Rectal smooth muscle tissue (tissue), 1 donor: ENCODE measurements around the gene NAV2.

ENCODE experiments used
- H3K27ac ChIP-seq: one replicate; pipeline ENCODE4 v1.7.0; 2013; ENCODE audit warnings: low read depth, low read length, inconsistent platforms
- H3K27me3 ChIP-seq: one replicate; pipeline ENCODE4 v1.7.0; 2013; ENCODE audit warnings: low read length; ENCODE audit not compliant: control insufficient read depth, insufficient read depth
- H3K36me3 ChIP-seq: one replicate; pipeline ENCODE4 v1.7.0; 2013; ENCODE audit warnings: low read length; ENCODE audit not compliant: control insufficient read depth, insufficient read depth
- H3K4me1 ChIP-seq: one replicate; pipeline ENCODE4 v1.7.0; 2013; ENCODE audit warnings: low read length; ENCODE audit not compliant: control insufficient read depth, insufficient read depth
- H3K4me3 ChIP-seq: one replicate; pipeline ENCODE4 v1.7.0; 2013; ENCODE audit warnings: low read length
- H3K9ac ChIP-seq: one replicate; pipeline ENCODE4 v1.7.0; 2013; ENCODE audit warnings: low read length

NAV2 gene

GRCh38 chr11:19987331-19987801, 274.7 kb downstream of the NAV2 start:
- H3K36me3 ChIP-seq = peaks cover 3% of the 10 kb centered on the region
- no peaks in the 10 kb centered on the region for H3K27me3 ChIP-seq
- H3K4me1 ChIP-seq = peaks cover 29% of the 10 kb centered on the region
- no peak overlapping the region for H3K9ac ChIP-seq
- no peak overlapping the region for H3K4me3 ChIP-seq
- H3K27ac ChIP-seq = peak overlapping the region; percentile 68

GRCh38 chr11:19988598-19988997, 276.0 kb downstream of the NAV2 start:
- Histone ChIP-seq H3K4me1 (peaks cover 22% of the 10 kb centered on the region), H3K4me3 (no peak overlapping the region), H3K36me3 (peaks cover 3% of the 10 kb centered on the region), H3K27ac (peak overlapping the region; percentile 68), H3K9ac (no peak overlapping the region), H3K27me3 (no peaks in the 10 kb centered on the region)

- Histone ChIP-seq H3K9ac (no peak overlapping the region), H3K4me1 (peaks cover 19% of the 10 kb centered on the region), H3K27ac (peak overlapping the region; percentile 63), H3K36me3 (peaks cover 3% of the 10 kb centered on the region), H3K27me3 (no peaks in the 10 kb centered on the region), H3K4me3 (no peak overlapping the region)
Observed at GRCh38 chr11:19989191-19989590, 276.6 kb downstream of the NAV2 start.

DNA sequence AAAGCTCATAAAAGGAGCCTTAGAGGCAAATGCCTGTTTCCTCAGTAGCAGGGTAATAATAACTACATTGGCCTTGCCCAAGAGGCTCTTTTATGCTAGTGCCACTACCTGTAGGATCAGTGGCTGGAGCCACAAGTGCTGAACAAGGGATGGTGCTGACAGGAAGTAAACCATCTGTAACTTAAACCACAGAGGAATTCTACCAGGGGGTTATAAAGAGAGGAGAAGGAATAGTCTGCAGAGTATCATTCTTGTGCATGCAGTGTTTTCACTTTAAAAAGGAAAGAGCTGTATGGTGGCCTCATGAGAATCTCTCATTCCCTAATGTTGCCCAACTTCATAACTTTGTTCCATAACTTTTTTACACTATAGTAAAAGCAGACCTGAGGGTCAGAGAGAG, 279.5 kb downstream of the NAV2 start:
- peaks cover 3% of the 10 kb centered on the region for H3K36me3 ChIP-seq
- H3K27ac ChIP-seq = no peak overlapping the region
- no peak overlapping the region for H3K4me3 ChIP-seq
- H3K9ac ChIP-seq = no peak overlapping the region
- peaks cover 17% of the 10 kb centered on the region for H3K4me1 ChIP-seq
- H3K27me3 ChIP-seq = no peaks in the 10 kb centered on the region

DNA sequence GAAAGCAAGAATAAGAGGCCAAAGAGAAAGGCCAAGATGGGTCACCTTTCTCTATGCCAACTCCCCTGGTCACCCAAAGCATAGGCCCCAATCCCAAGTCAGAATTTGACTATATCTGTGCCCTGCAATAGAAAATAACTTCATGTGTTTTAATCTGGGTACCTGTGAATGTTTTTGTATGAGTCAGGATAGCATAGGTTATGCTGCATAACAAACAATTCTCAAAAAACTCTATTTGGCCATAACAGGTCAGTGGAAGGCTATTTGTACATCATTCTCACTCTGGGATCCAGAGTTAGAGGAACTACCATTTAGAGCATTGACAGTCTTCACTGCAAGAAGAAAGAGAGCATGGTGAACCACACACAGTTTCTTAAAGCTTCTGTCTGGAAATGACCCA, 280.4 kb downstream of the NAV2 start:
- Histone ChIP-seq H3K27ac (no peak overlapping the region), H3K4me3 (no peak overlapping the region), H3K27me3 (no peaks in the 10 kb centered on the region), H3K36me3 (no peaks in the 10 kb centered on the region), H3K9ac (no peak overlapping the region), H3K4me1 (peaks cover 11% of the 10 kb centered on the region)

GRCh38 chr11:19994672-19995071, 282.0 kb downstream of the NAV2 start:
- no peaks in the 10 kb centered on the region for H3K27me3 ChIP-seq
- H3K27ac ChIP-seq = no peak overlapping the region
- H3K9ac ChIP-seq = no peak overlapping the region
- no peaks in the 10 kb centered on the region for H3K4me1 ChIP-seq
- H3K4me3 ChIP-seq = no peak overlapping the region
- H3K36me3 ChIP-seq = no peaks in the 10 kb centered on the region

DNA sequence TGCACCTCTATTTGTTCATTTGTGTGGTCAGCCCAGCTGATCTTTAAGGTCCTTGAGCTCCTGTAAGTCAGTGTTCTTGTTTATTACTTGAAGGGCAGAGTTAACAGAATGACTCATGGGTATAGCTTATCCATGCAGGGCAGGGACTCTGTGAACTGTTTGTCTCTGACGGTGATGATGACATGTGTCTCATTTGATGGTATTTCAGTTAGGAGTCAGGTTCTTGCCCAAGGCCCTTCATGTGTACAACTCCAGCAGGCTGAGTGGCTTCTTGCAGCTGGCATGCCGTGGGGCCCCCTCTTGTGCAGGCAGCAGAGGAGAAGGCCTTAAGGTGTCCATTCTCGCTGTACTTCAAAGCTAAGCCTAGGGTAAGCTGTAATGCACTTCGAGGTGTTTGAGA, 282.5 kb downstream of the NAV2 start:
- Histone ChIP-seq H3K4me3 (no peak overlapping the region), H3K4me1 (no peaks in the 10 kb centered on the region), H3K27ac (no peak overlapping the region), H3K27me3 (no peaks in the 10 kb centered on the region), H3K36me3 (no peaks in the 10 kb centered on the region), H3K9ac (no peak overlapping the region)

- H3K4me3 ChIP-seq = no peak overlapping the region
- H3K36me3 ChIP-seq = no peaks in the 10 kb centered on the region
- H3K9ac ChIP-seq = no peak overlapping the region
- no peak overlapping the region for H3K27ac ChIP-seq
- H3K27me3 ChIP-seq = no peaks in the 10 kb centered on the region
- H3K4me1 ChIP-seq = no peaks in the 10 kb centered on the region
Observed at GRCh38 chr11:19996571-19996970, 283.9 kb downstream of the NAV2 start.

- no peak overlapping the region for H3K9ac ChIP-seq
- H3K36me3 ChIP-seq = no peaks in the 10 kb centered on the region
- H3K27me3 ChIP-seq = no peaks in the 10 kb centered on the region
- no peak overlapping the region for H3K4me3 ChIP-seq
- no peaks in the 10 kb centered on the region for H3K4me1 ChIP-seq
- no peak overlapping the region for H3K27ac ChIP-seq
Observed at GRCh38 chr11:20000022-20000350, 287.3 kb downstream of the NAV2 start.

DNA sequence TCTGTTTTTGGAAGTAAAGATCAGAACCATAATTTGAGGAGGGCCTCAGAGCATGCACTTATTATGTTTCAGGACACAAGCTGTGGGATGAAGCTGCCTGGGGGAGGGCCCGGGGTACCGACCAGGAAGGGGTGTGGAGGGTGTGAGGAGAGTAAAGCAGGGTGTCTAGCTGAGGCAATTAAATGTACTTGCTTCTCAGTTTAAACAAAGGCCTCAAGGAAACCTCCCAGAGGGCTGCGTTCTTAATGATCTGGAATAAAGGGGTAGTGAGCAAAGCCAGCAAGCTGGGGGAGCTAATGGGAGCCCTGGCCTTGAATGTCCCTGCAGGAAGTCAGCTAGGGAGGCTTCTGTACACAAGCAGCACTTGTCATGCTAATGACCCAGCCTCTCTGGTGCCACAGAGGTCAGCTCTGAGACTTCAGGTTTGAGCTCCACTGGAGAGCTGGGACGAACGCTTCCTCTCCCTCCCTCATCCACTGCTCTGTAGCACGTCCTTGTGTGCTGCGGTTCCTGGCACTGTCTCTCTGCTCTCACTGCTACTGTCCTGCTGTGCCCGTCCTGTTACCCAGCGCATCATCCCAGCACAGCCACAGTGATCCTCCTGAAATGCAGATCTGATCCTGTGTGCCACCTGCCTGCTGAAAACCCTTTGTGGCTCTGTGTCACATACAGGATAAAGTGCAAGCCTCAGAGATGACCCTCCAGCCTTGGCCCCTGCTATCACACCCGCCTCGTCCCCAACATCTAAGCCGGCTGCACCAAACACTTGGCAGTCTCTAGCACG, 287.9 kb downstream of the NAV2 start:
- no peaks in the 10 kb centered on the region for H3K4me1 ChIP-seq
- no peaks in the 10 kb centered on the region for H3K36me3 ChIP-seq
- no peak overlapping the region for H3K27ac ChIP-seq
- H3K9ac ChIP-seq = no peak overlapping the region
- H3K27me3 ChIP-seq = no peaks in the 10 kb centered on the region
- H3K4me3 ChIP-seq = no peak overlapping the region

- Histone ChIP-seq H3K4me1 (peaks cover 4% of the 10 kb centered on the region), H3K36me3 (no peaks in the 10 kb centered on the region), H3K27me3 (no peaks in the 10 kb centered on the region), H3K9ac (no peak overlapping the region), H3K27ac (no peak overlapping the region), H3K4me3 (no peak overlapping the region)
Observed at GRCh38 chr11:20002312-20003216, 289.9 kb downstream of the NAV2 start.

GRCh38 chr11:20003351-20003750, 290.7 kb downstream of the NAV2 start:
- no peaks in the 10 kb centered on the region for H3K36me3 ChIP-seq
- no peak overlapping the region for H3K27ac ChIP-seq
- H3K4me3 ChIP-seq = no peak overlapping the region
- no peaks in the 10 kb centered on the region for H3K27me3 ChIP-seq
- no peak overlapping the region for H3K9ac ChIP-seq
- H3K4me1 ChIP-seq = peaks cover 4% of the 10 kb centered on the region
